Measurements from ENCODE around the gene GPR146. TPM values are rescaled to one million over a fixed set of nuclear protein-coding genes. Genes with fewer than 3 reads are reported as not detected.

Gene GPR146
- total RNA-seq, 1 experiment from 2014 or later = 1.8 TPM

DNA sequence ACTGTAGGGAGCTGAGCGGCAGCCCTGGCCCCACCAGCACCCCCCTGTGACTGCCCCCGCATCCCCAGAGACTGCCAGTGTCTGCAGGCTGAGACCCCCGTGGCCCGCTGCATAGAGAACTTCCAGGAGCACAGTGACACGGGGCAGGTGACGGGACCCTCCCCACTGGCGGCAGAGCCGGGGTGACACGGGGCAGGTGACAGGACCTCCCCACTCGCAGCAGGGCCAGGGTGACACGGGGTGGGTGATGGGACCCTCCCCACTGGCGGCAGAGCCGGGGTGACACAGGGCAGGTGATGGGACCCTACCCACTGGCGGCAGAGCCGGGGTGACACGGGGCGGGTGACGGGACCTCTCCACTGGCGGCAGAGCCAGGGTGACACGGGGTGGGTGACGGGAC lies 45.9 kb downstream of the GPR146 start:
- intact Hi-C loops (cut with micrococcal nuclease; ENCODE audit: unreplicated experiment) = no loop called here
- H3K4me1 ChIP-seq = no peaks in the 10 kb centered on the region
- ChIA-PET POLR2A (no interaction called here), CTCF (no interaction called here)
- Mint-ChIP-seq H3K27me3 (ENCODE audit: insufficient read depth, unreplicated experiment) (no peaks in the 10 kb centered on the region), H3K4me3 (ENCODE audit: unreplicated experiment) (no peak overlapping the region), H3K9me3 (ENCODE audit: unreplicated experiment) (no peaks in the 10 kb centered on the region), H3K4me1 (ENCODE audit: low read depth, unreplicated experiment) (no peaks in the 10 kb centered on the region), H3K27ac (ENCODE audit: unreplicated experiment) (no peak overlapping the region), H3K36me3 (ENCODE audit: insufficient read depth, unreplicated experiment) (peaks cover 6% of the 10 kb centered on the region)
- DNase-seq = no peak
- H3K4me3 ChIP-seq (ENCODE audit: low read depth, low read length) = no peak overlapping the region
- TF ChIP-seq, protein P1, sequence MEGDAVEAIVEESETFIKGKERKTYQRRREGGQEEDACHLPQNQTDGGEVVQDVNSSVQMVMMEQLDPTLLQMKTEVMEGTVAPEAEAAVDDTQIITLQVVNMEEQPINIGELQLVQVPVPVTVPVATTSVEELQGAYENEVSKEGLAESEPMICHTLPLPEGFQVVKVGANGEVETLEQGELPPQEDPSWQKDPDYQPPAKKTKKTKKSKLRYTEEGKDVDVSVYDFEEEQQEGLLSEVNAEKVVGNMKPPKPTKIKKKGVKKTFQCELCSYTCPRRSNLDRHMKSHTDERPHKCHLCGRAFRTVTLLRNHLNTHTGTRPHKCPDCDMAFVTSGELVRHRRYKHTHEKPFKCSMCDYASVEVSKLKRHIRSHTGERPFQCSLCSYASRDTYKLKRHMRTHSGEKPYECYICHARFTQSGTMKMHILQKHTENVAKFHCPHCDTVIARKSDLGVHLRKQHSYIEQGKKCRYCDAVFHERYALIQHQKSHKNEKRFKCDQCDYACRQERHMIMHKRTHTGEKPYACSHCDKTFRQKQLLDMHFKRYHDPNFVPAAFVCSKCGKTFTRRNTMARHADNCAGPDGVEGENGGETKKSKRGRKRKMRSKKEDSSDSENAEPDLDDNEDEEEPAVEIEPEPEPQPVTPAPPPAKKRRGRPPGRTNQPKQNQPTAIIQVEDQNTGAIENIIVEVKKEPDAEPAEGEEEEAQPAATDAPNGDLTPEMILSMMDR (IDR thresholded peaks at IDR 0.05; ENCODE audit: insufficient read depth in 1 of 2, low read depth in 1 of 2, low read length in 1 of 2, severe bottlenecking in 1 of 2, unreplicated experiment in 1 of 2) = no peak
- BruUV-seq (replicated peaks) = no TSS peak
- no peaks in the 10 kb centered on the region for H3K36me3 ChIP-seq (ENCODE audit: control insufficient read depth, insufficient read depth, low read length)
- H3K27me3 ChIP-seq (replicated peaks; ENCODE audit: control insufficient read depth, insufficient read depth, low read length) = no peaks in the 10 kb centered on the region
- H3K9me3 ChIP-seq = no peaks in the 10 kb centered on the region

DNA sequence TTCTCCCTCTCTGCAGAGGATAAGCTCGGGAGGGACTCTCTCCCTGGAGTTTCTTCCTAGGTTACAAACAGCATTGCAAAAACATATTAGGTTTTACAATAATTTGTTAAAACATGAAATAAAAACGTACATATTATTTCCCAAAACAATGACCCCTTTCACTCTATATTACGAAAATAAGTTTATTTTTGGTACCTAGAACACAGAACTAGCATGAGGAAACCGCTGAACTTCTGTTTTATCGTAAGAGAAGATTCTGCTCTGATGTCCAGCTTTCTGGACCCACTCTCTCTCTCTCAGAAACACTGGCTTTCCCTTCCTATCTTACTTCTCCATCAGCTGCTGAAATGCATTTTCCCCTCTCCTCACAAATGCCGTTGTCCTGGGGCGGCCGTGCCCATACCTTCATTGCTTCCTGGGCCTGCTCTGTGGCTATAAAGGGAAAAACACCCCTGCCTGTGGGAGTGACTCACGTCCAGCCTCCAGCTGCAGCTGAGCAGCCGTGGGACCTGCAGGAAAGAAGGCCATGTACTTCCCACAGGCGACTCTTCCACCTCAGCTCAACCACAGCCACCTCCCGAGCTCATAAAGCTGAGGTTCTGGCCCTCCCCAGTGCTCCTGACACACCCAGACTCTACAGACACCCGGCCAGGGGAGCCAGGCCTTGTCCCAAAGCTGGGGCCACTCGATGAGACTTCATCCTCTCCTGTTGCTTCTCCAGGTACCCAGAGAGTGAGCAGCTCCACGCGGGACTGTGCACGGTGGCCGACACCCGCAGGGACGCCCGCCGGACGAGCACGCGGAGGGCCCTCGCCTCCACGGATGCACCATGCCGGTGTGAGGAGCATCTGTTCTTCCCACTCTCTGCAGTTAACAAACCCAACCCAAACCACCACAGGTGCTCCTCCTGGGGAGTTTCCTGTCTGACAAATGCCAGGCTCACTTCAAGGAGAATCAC lies 46.6 kb downstream of the GPR146 start:
- POLR2A ChIA-PET = no interaction called here
- no TSS peak for BruUV-seq (replicated peaks)
- no peak overlapping the region for H3K4me3 Mint-ChIP-seq (ENCODE audit: unreplicated experiment)

DNA sequence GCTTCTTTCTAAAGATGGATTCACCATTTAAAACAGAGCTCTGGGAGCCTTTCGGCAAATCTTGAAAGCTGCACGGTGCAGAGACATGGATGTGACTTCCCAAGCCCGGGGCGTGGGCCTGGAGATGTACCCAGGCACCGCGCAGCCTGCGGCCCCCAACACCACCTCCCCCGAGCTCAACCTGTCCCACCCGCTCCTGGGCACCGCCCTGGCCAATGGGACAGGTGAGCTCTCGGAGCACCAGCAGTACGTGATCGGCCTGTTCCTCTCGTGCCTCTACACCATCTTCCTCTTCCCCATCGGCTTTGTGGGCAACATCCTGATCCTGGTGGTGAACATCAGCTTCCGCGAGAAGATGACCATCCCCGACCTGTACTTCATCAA lies 47.3 kb downstream of the GPR146 start:
- Mint-ChIP-seq H3K4me3 (ENCODE audit: unreplicated experiment) (no peak overlapping the region), H3K36me3 (ENCODE audit: insufficient read depth, unreplicated experiment) (peaks cover 6% of the 10 kb centered on the region), H3K4me1 (ENCODE audit: low read depth, unreplicated experiment) (no peaks in the 10 kb centered on the region), H3K27ac (ENCODE audit: unreplicated experiment) (no peak overlapping the region), H3K27me3 (ENCODE audit: insufficient read depth, unreplicated experiment) (no peaks in the 10 kb centered on the region), H3K9me3 (ENCODE audit: unreplicated experiment) (no peaks in the 10 kb centered on the region)
- ChIA-PET CTCF (no interaction called here), POLR2A (no interaction called here)
- intact Hi-C loops (cut with micrococcal nuclease; ENCODE audit: unreplicated experiment) = no loop called here
- Histone ChIP-seq H3K4me1 (no peaks in the 10 kb centered on the region), H3K36me3 (ENCODE audit: control insufficient read depth, insufficient read depth, low read length) (no peaks in the 10 kb centered on the region), H3K4me3 (ENCODE audit: low read depth, low read length) (no peak overlapping the region), H3K9me3 (no peaks in the 10 kb centered on the region), H3K27me3 (replicated peaks; ENCODE audit: control insufficient read depth, insufficient read depth, low read length) (no peaks in the 10 kb centered on the region)
- BruUV-seq (replicated peaks) = no TSS peak
- no peak for DNase-seq
- TF ChIP-seq, protein P1 (IDR thresholded peaks at IDR 0.05; ENCODE audit: insufficient read depth in 1 of 2, low read depth in 1 of 2, low read length in 1 of 2, severe bottlenecking in 1 of 2, unreplicated experiment in 1 of 2) = no peak

More for the DNA sequence above, 46.6 kb downstream of the GPR146 start:
- Mint-ChIP-seq H3K27me3 (ENCODE audit: insufficient read depth, unreplicated experiment) (no peaks in the 10 kb centered on the region), H3K27ac (ENCODE audit: unreplicated experiment) (no peak overlapping the region), H3K4me1 (ENCODE audit: low read depth, unreplicated experiment) (no peaks in the 10 kb centered on the region), H3K36me3 (ENCODE audit: insufficient read depth, unreplicated experiment) (peaks cover 6% of the 10 kb centered on the region), H3K9me3 (ENCODE audit: unreplicated experiment) (no peaks in the 10 kb centered on the region)
- H3K27me3 ChIP-seq (replicated peaks; ENCODE audit: control insufficient read depth, insufficient read depth, low read length) = no peaks in the 10 kb centered on the region
- no peaks in the 10 kb centered on the region for H3K4me1 ChIP-seq
- intact Hi-C loops (cut with micrococcal nuclease; ENCODE audit: unreplicated experiment) = no loop called here
- TF ChIP-seq, protein P1 (IDR thresholded peaks at IDR 0.05; ENCODE audit: insufficient read depth in 1 of 2, low read depth in 1 of 2, low read length in 1 of 2, severe bottlenecking in 1 of 2, unreplicated experiment in 1 of 2) = no peak
- H3K4me3 ChIP-seq (ENCODE audit: low read depth, low read length) = no peak overlapping the region
- DNase-seq = no peak
- H3K36me3 ChIP-seq (ENCODE audit: control insufficient read depth, insufficient read depth, low read length) = no peaks in the 10 kb centered on the region
- no peaks in the 10 kb centered on the region for H3K9me3 ChIP-seq
- CTCF ChIA-PET = no interaction called here
